ENCODE measurements around the gene CCDC86. TPM values are rescaled to one million over a fixed set of nuclear protein-coding genes. Genes with fewer than 3 reads are reported as not detected.

The CCDC86 gene
- total RNA-seq, 1 experiment from 2014 or later: 55.9 TPM

- Mint-ChIP-seq H3K4me1 (ENCODE audit: low read depth, unreplicated experiment) (peaks cover 7% of the 10 kb centered on the region), H3K36me3 (ENCODE audit: insufficient read depth, unreplicated experiment) (no peaks in the 10 kb centered on the region), H3K27ac (ENCODE audit: unreplicated experiment) (no peak within 1 kb of the TSS), H3K4me3 (ENCODE audit: unreplicated experiment) (no peak within 1 kb of the TSS), H3K27me3 (ENCODE audit: insufficient read depth, unreplicated experiment) (peaks cover 4% of the 10 kb centered on the region), H3K9me3 (ENCODE audit: unreplicated experiment) (no peaks in the 10 kb centered on the region)
- TF ChIP-seq CTCF (IDR thresholded peaks at IDR 0.05; ENCODE audit: insufficient read depth in 1 of 2, low read depth in 1 of 2, low read length in 1 of 2, severe bottlenecking in 1 of 2, unreplicated experiment in 1 of 2): no peak
- POLR2A ChIA-PET: interaction anchor here (0.5 to 0.7 kb wide), 2 partner anchors 26 to 60 kb away, joined by 3 to 5 read pairs; no protein-coding TSS in a partner anchor
- intact Hi-C loops (cut with micrococcal nuclease; ENCODE audit: unreplicated experiment): no loop called here
- CTCF ChIA-PET: interaction anchor here (0.7 to 1.4 kb wide), 4 partner anchors 20 to 250 kb away, joined by 3 to 4 read pairs (median 4); no protein-coding TSS in a partner anchor
- BruUV-seq (replicated peaks): no TSS peak
- H3K36me3 ChIP-seq (ENCODE audit: control insufficient read depth, insufficient read depth, low read length): no peaks in the 10 kb centered on the region
- no peak for DNase-seq
- no peaks in the 10 kb centered on the region for H3K27me3 ChIP-seq (replicated peaks; ENCODE audit: control insufficient read depth, insufficient read depth, low read length)
- no peaks in the 10 kb centered on the region for H3K4me1 ChIP-seq
- no peaks in the 10 kb centered on the region for H3K9me3 ChIP-seq
- no peak within 1 kb of the TSS for H3K4me3 ChIP-seq (ENCODE audit: low read depth, low read length)
Observed at GRCh38 chr11:60866911-60867870, 25.3 kb downstream of the CCDC86 start, which contains the start of gene ZP1. ZP1 (plus strand) TSS chr11:60867542; CDS start chr11:60867562, 20 bp downstream.

GRCh38 chr11:60867871-60868681 is 26.2 kb downstream of the CCDC86 start:
- POLR2A ChIA-PET: interaction anchor here (0.5 kb wide), 1 partner anchor 61 kb away, joined by 5 read pairs; no protein-coding TSS in a partner anchor

More at GRCh38 chr11:60867871-60868681, 26.2 kb downstream of the CCDC86 start:
- no peaks in the 10 kb centered on the region for H3K9me3 Mint-ChIP-seq (ENCODE audit: unreplicated experiment)
- CTCF ChIA-PET: interaction anchor here (0.7 to 1.4 kb wide), 3 partner anchors 19 to 249 kb away, joined by 3 to 4 read pairs (median 3); no protein-coding TSS in a partner anchor
- Histone ChIP-seq H3K36me3 (ENCODE audit: control insufficient read depth, insufficient read depth, low read length) (no peaks in the 10 kb centered on the region), H3K27me3 (replicated peaks; ENCODE audit: control insufficient read depth, insufficient read depth, low read length) (no peaks in the 10 kb centered on the region), H3K9me3 (no peaks in the 10 kb centered on the region), H3K4me1 (no peaks in the 10 kb centered on the region), H3K4me3 (ENCODE audit: low read depth, low read length) (no peak overlapping the region)
- no peaks in the 10 kb centered on the region for H3K27me3 Mint-ChIP-seq (ENCODE audit: insufficient read depth, unreplicated experiment)
- no TSS peak for BruUV-seq (replicated peaks)
- no peak for DNase-seq
- TF ChIP-seq CTCF (IDR thresholded peaks at IDR 0.05; ENCODE audit: insufficient read depth in 1 of 2, low read depth in 1 of 2, low read length in 1 of 2, severe bottlenecking in 1 of 2, unreplicated experiment in 1 of 2): no peak
- H3K36me3 Mint-ChIP-seq (ENCODE audit: insufficient read depth, unreplicated experiment): no peaks in the 10 kb centered on the region
- H3K4me1 Mint-ChIP-seq (ENCODE audit: low read depth, unreplicated experiment): peaks cover 7% of the 10 kb centered on the region
- H3K27ac Mint-ChIP-seq (ENCODE audit: unreplicated experiment): no peak overlapping the region
- no peak overlapping the region for H3K4me3 Mint-ChIP-seq (ENCODE audit: unreplicated experiment)
- intact Hi-C loops (cut with micrococcal nuclease; ENCODE audit: unreplicated experiment): no loop called here

Measured in Caco-2 (cell line).